Lower leg skin (tissue), 4 donors: Measurements from ENCODE around the gene C6orf163. TPM values are rescaled to one million over a fixed set of nuclear protein-coding genes. Genes with fewer than 3 reads are reported as not detected.

Source experiments
- DNase-seq, 2 donors: peaks; one replicate each; pipeline ENCODE4 v3.0.0-alpha.2; 2019; ENCODE audit warnings: low spot score in 2 of 2
- H3K4me3 ChIP-seq: fragments of 200-600 bp; sonication (generic); 2 replicates; pipeline ENCODE4 v1.5.1; 2017; ENCODE audit warnings: mild to moderate bottlenecking, low read depth; ENCODE audit not compliant: poor library complexity, severe bottlenecking
- CTCF ChIP-seq, 3 donors: fragments of 450-650 bp; IDR thresholded peaks; one replicate each; pipeline ENCODE4 v1.5.1; 2016; ENCODE audit warnings: antibody characterized with exemption in 3 of 3, mild to moderate bottlenecking in 3 of 3, moderate library complexity in 2 of 3
- POLR2A ChIP-seq, 2 donors: fragments of 450-650 bp; IDR thresholded peaks; one replicate each; pipeline ENCODE4 v1.6.1; 2016 to 2017; ENCODE audit warnings: antibody characterized with exemption in 2 of 2, mild to moderate bottlenecking in 1 of 2, moderate library complexity in 1 of 2
- WGBS, 2 donors: methylation state at CpG; one replicate each; pipeline ENCODE4 v1.1.5; 2018; 5-methylcytosine and 5-hydroxymethylcytosine counted together
- intact Hi-C: fragments of 100-400 bp; cut with DNase I; formaldehyde crosslinking; loops from one replicate; pipeline ENCODE4 v1.15.0; 2023; ENCODE audit warnings: low total_unique reads
- total RNA-seq, 4 donors: library from RNA; depleted of rRNA; stranded (reverse); fragments of >200 nt; gene quantifications; one replicate each; pipeline ENCODE4 v1.1.0, GENCODE V29; 2016

Gene C6orf163
- total RNA-seq, 4 donors from 2014 or later = 0.84 to 1.9 (median 1.3) TPM; not detected in 1

GRCh38 chr6:87393026-87393622 lies 48.5 kb downstream of the C6orf163 start:
- H3K4me3 ChIP-seq = no peak overlapping the region
- TF ChIP-seq POLR2A (IDR thresholded peaks at IDR 0.05) (no peak), CTCF (IDR thresholded peaks at IDR 0.05) (peak in 1 of 3 donors; percentile 15)
- intact Hi-C loops = no loop called here
- WGBS, 2 donors = 6 to 10% methylated on average over 2 of the region's 2 CpGs
- peak in 1 of 2 donors; percentile 21 for DNase-seq

GRCh38 chr6:87395431-87395830 lies 50.8 kb downstream of the C6orf163 start:
- TF ChIP-seq CTCF (IDR thresholded peaks at IDR 0.05) = no peak
- TF ChIP-seq POLR2A (IDR thresholded peaks at IDR 0.05) = no peak
- 77 to 79% methylated on average over 2 of the region's 2 CpGs for WGBS, 2 donors
- intact Hi-C loops = no loop called here
- no peak for DNase-seq
- no peak overlapping the region for H3K4me3 ChIP-seq

DNA sequence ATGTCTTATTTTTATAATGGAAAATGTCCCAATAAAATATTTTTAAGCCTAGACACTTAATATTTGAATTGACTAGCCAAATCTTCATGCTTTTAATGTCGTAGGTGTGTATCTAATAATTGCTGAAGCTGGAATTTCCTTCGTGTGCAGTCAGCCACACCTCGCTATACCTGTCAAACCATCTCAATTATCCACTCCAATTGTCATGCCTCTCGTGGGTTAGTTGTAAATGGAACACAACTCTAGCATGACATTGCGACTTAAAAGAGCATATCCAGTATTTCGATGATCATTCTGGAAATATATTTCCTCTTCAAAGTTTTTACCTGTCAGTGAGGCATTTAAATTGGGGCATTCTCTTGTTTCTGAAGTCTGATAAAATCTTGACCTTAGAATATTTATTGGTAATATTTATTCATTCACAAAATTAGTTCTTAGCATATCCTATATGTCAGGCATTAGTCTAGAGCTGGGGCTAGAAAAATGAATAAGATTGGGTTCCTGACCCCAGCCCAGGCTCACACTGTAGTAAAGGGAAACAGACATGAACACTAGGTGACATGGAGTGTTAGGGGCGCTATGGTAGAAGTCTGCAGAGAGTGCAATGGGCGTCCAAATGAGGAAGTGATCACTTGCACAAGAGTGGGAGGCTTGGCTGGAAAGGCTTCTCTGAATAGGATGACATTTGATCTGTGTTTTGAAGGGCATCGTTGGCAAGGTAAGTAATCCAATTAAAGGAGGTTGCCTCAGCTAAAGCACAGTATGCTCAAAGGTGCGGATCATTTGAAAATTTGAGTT lies 52.2 kb downstream of the C6orf163 start:
- H3K4me3 ChIP-seq = no peak overlapping the region
- no peak for DNase-seq
- TF ChIP-seq CTCF (IDR thresholded peaks at IDR 0.05) = no peak
- no peak for TF ChIP-seq POLR2A (IDR thresholded peaks at IDR 0.05)
- 67 to 69% methylated on average over 10 of the region's 10 CpGs for WGBS, 2 donors
- intact Hi-C loops = no loop called here

GRCh38 chr6:87397656-87398055 lies 53.0 kb downstream of the C6orf163 start:
- intact Hi-C loops = no loop called here
- no peak for DNase-seq
- H3K4me3 ChIP-seq = no peak overlapping the region
- 67 to 89% methylated on average over 1 of the region's 1 CpG for WGBS, 2 donors
- TF ChIP-seq POLR2A (IDR thresholded peaks at IDR 0.05) = no peak
- no peak for TF ChIP-seq CTCF (IDR thresholded peaks at IDR 0.05)

GRCh38 chr6:87401832-87402231 lies 57.2 kb downstream of the C6orf163 start:
- WGBS, 2 donors = 76 to 85% methylated on average over 3 of the region's 3 CpGs
- intact Hi-C loops = no loop called here
- no peak overlapping the region for H3K4me3 ChIP-seq
- TF ChIP-seq CTCF (IDR thresholded peaks at IDR 0.05) = no peak
- no peak for TF ChIP-seq POLR2A (IDR thresholded peaks at IDR 0.05)
- no peak for DNase-seq
